HG02588 (cell line): ENCODE measurements around the gene MEMO1.

Source experiments
- ATAC-seq: cut with Tn5 transposase; IDR thresholded peaks from one replicate; pipeline ENCODE4 v1.9.1; 2021; ENCODE audit warnings: mild to moderate bottlenecking, moderate library complexity; ENCODE audit not compliant: unreplicated experiment

The MEMO1 gene

GRCh38 chr2:31835450-31835849 lies 175.4 kb downstream of the MEMO1 start:
- no peak for ATAC-seq

- ATAC-seq = no peak
Observed at GRCh38 chr2:31832363-31832762, 178.4 kb downstream of the MEMO1 start.

GRCh38 chr2:31831585-31831984 lies 179.2 kb downstream of the MEMO1 start:
- no peak for ATAC-seq

GRCh38 chr2:31828891-31829290 lies 181.9 kb downstream of the MEMO1 start:
- no peak for ATAC-seq

GRCh38 chr2:31823558-31823957 lies 187.2 kb downstream of the MEMO1 start:
- no peak for ATAC-seq

- no peak for ATAC-seq
Observed at GRCh38 chr2:31822587-31822986, 188.2 kb downstream of the MEMO1 start.
